NCI-H2171 treated with DMSO at 0.1 percent for 48 hours (cell line): ENCODE measurements around the gene DUSP5.
"Not testable (repeated sequence)": the region's sequence is repeated elsewhere in the genome, so short reads cannot be mapped to it uniquely, and the experiment has no call there.

Source experiments
- DNase-seq: peaks from one replicate; lab custom pipeline; 2025; lab: John Stamatoyannopoulos, UW

DUSP5 gene

GRCh38 chr10:110522365-110522988, 24.8 kb downstream of the DUSP5 start:
- no peak for DNase-seq

- DNase-seq: no peak
These were observed 26.0 kb downstream of the DUSP5 start for GRCh38 chr10:110523736-110524135.

- no peak for DNase-seq
These were observed 26.6 kb downstream of the DUSP5 start for GRCh38 chr10:110524179-110524858.

GRCh38 chr10:110524859-110525232, 27.1 kb downstream of the DUSP5 start:
- no peak for DNase-seq

GRCh38 chr10:110525349-110526260, 27.9 kb downstream of the DUSP5 start:
- no peak for DNase-seq

- no peak for DNase-seq
These were observed 30.0 kb downstream of the DUSP5 start for GRCh38 chr10:110527731-110528171.

GRCh38 chr10:110528224-110528996, 30.7 kb downstream of the DUSP5 start:
- no peak for DNase-seq

- DNase-seq: not testable (repeated sequence)
These were observed 31.4 kb downstream of the DUSP5 start for GRCh38 chr10:110528997-110529524.

GRCh38 chr10:110529596-110530011, 31.9 kb downstream of the DUSP5 start:
- DNase-seq: no peak

GRCh38 chr10:110530131-110530831, 32.6 kb downstream of the DUSP5 start:
- DNase-seq: peak; percentile 48

- no peak for DNase-seq
These were observed 34.0 kb downstream of the DUSP5 start for GRCh38 chr10:110531687-110532086.

- not testable (repeated sequence) for DNase-seq
These were observed 34.9 kb downstream of the DUSP5 start for GRCh38 chr10:110532628-110533027.

GRCh38 chr10:110533149-110533548, 35.4 kb downstream of the DUSP5 start:
- no peak for DNase-seq

- no peak for DNase-seq
These were observed 36.9 kb downstream of the DUSP5 start for GRCh38 chr10:110534571-110534970.

- no peak for DNase-seq
These were observed 38.5 kb downstream of the DUSP5 start for GRCh38 chr10:110535958-110536891.

- no peak for DNase-seq
These were observed 41.4 kb downstream of the DUSP5 start for GRCh38 chr10:110539091-110539490.

GRCh38 chr10:110540031-110540430, 42.3 kb downstream of the DUSP5 start:
- no peak for DNase-seq

- DNase-seq: no peak
These were observed 47.3 kb downstream of the DUSP5 start for GRCh38 chr10:110544958-110545537.

GRCh38 chr10:110546077-110546476, 48.4 kb downstream of the DUSP5 start:
- DNase-seq: no peak
